Muscle of leg (tissue), 16 donors: ENCODE measurements around the gene MAL. TPM values are rescaled to one million over a fixed set of nuclear protein-coding genes. Genes with fewer than 3 reads are reported as not detected.

Experiments
- DNase-seq: peaks from one replicate; pipeline ENCODE4 v3.0.0; 2013
- H3K27ac ChIP-seq: one replicate; pipeline ENCODE4 v1.5.1; 2013; ENCODE audit warnings: mild to moderate bottlenecking, low read length, control low read depth
- H3K27me3 ChIP-seq: one replicate; pipeline ENCODE4 v1.6.1; 2013; ENCODE audit warnings: low read length; ENCODE audit not compliant: control insufficient read depth, insufficient read depth
- H3K36me3 ChIP-seq: one replicate; pipeline ENCODE4 v1.6.1; 2013; ENCODE audit warnings: low read length; ENCODE audit not compliant: control insufficient read depth, insufficient read depth
- H3K4me1 ChIP-seq: one replicate; pipeline ENCODE4 v1.6.1; 2013; ENCODE audit warnings: low read length; ENCODE audit not compliant: control insufficient read depth, insufficient read depth
- H3K4me3 ChIP-seq: one replicate; pipeline ENCODE4 v1.5.1; 2013; ENCODE audit warnings: low read length, control low read depth
- H3K9me3 ChIP-seq: replicated peaks from 2 replicates; pipeline ENCODE4 v1.6.1; 2013; ENCODE audit warnings: low read depth, low read length; ENCODE audit not compliant: control insufficient read depth
- WGBS: methylation state at CpG from one replicate; pipeline ENCODE4 v1.1.5; 2013; ENCODE audit warnings: missing lambda C conversion rate; ENCODE audit not compliant: insufficient coverage; 5-methylcytosine and 5-hydroxymethylcytosine counted together
- long read RNA-seq, 11 donors: transcript quantifications; one replicate each; lab custom pipeline, GENCODE V29; 2026
- polyA plus RNA-seq, 8 donors: library from polyadenylated mRNA; unstranded; fragments of 120-200 nt; gene quantifications; one replicate each; pipeline versions ENCODE4 v1.2.1 to v1.2.3, GENCODE V29; 2013; ENCODE audit warnings: inconsistent platforms in 1 of 8, low replicate concordance in 1 of 8; ENCODE audit not compliant: insufficient read length in 8 of 8, insufficient read depth in 1 of 8
- total RNA-seq: library from RNA; stranded (reverse); fragments of 120-200 nt; gene quantifications from one replicate; pipeline ENCODE4 v1.2.4, GENCODE V29; 2013

MAL gene
- total RNA-seq (2.4 TPM), polyA plus RNA-seq (10 to 100 TPM in 1 of 8 donors, 1 to 10 TPM in 7; 3.0 to 15.9 (median 3.4) TPM)
- long read RNA-seq, donor 1, partial matches to known transcripts = 0 of 1 reads
- long read RNA-seq, donor 1, other reads (novel, unspliced or antisense) = 0 of 1 reads
- long read RNA-seq, donor 2 = 0 reads
- long read RNA-seq, donor 3, partial matches to known transcripts = 0 of 1 reads
- long read RNA-seq, donor 3, other reads (novel, unspliced or antisense) = 0 of 1 reads
- long read RNA-seq, donor 4, partial matches to known transcripts = 0 of 1 reads
- long read RNA-seq, donor 4, other reads (novel, unspliced or antisense) = 0 of 1 reads
- long read RNA-seq, donor 5, partial matches to known transcripts = 8 of 9 reads
- long read RNA-seq, donor 5, other reads (novel, unspliced or antisense) = 0 of 9 reads
- long read RNA-seq, donor 6, partial matches to known transcripts = 0 of 4 reads
- long read RNA-seq, donor 6, other reads (novel, unspliced or antisense) = 0 of 4 reads
- long read RNA-seq, donor 7, partial matches to known transcripts = 0 of 1 reads
- long read RNA-seq, donor 7, other reads (novel, unspliced or antisense) = 0 of 1 reads
- long read RNA-seq, donor 8, partial matches to known transcripts = 0 of 3 reads
- long read RNA-seq, donor 8, other reads (novel, unspliced or antisense) = 0 of 3 reads
- long read RNA-seq, donor 9 = 0 reads
- long read RNA-seq, donor 10, partial matches to known transcripts = 0 of 1 reads
- long read RNA-seq, donor 10, other reads (novel, unspliced or antisense) = 0 of 1 reads
- long read RNA-seq, donor 11, partial matches to known transcripts = 0 of 1 reads
- long read RNA-seq, donor 11, other reads (novel, unspliced or antisense) = 0 of 1 reads

GRCh38 chr2:95025406-95026319 is at the start of gene MAL:
MAL (plus strand) TSS chr2:95025708; CDS start chr2:95025793, 85 bp downstream.
- Histone ChIP-seq H3K9me3 (no peaks in the 10 kb centered on the region), H3K27me3 (peaks cover 88% of the 10 kb centered on the region), H3K27ac (no peak within 1 kb of the TSS), H3K4me3 (peak within 1 kb of the TSS; percentile 22), H3K4me1 (peaks cover 28% of the 10 kb centered on the region), H3K36me3 (no peaks in the 10 kb centered on the region)
- peak; percentile 17 for DNase-seq
- under 1% methylated on average over 78 of the region's 81 CpGs for WGBS

- no peaks in the 10 kb centered on the region for H3K9me3 ChIP-seq
- 57% methylated on average over 2 of the region's 4 CpGs for WGBS
- H3K4me1 ChIP-seq = no peaks in the 10 kb centered on the region
- peaks cover 2% of the 10 kb centered on the region for H3K27me3 ChIP-seq
- no peaks in the 10 kb centered on the region for H3K36me3 ChIP-seq
- no peak overlapping the region for H3K4me3 ChIP-seq
- no peak for DNase-seq
- H3K27ac ChIP-seq = no peak overlapping the region
Observed at GRCh38 chr2:94977826-94978225, 47.7 kb upstream of the MAL start.

GRCh38 chr2:94978917-94979316 is 46.6 kb upstream of the MAL start:
- no peak for DNase-seq
- no peaks in the 10 kb centered on the region for H3K36me3 ChIP-seq
- no peaks in the 10 kb centered on the region for H3K9me3 ChIP-seq
- WGBS = no CpG with 5 or more reads among the region's 3 CpGs
- no peaks in the 10 kb centered on the region for H3K4me1 ChIP-seq
- H3K27ac ChIP-seq = no peak overlapping the region
- peaks cover 2% of the 10 kb centered on the region for H3K27me3 ChIP-seq
- H3K4me3 ChIP-seq = no peak overlapping the region

GRCh38 chr2:94979406-94980375 is 45.8 kb upstream of the MAL start:
- DNase-seq = no peak
- H3K36me3 ChIP-seq = no peaks in the 10 kb centered on the region
- H3K4me3 ChIP-seq = no peak overlapping the region
- peaks cover 2% of the 10 kb centered on the region for H3K27me3 ChIP-seq
- 82% methylated on average over 7 of the region's 10 CpGs for WGBS
- H3K4me1 ChIP-seq = no peaks in the 10 kb centered on the region
- no peaks in the 10 kb centered on the region for H3K9me3 ChIP-seq
- H3K27ac ChIP-seq = no peak overlapping the region

GRCh38 chr2:94980406-94980805 is 45.1 kb upstream of the MAL start:
- Histone ChIP-seq H3K4me3 (no peak overlapping the region), H3K4me1 (no peaks in the 10 kb centered on the region), H3K27ac (no peak overlapping the region), H3K27me3 (peaks cover 7% of the 10 kb centered on the region), H3K36me3 (no peaks in the 10 kb centered on the region), H3K9me3 (no peaks in the 10 kb centered on the region)
- no peak for DNase-seq
- WGBS = 81% methylated on average over 10 of the region's 15 CpGs

GRCh38 chr2:94982156-94982555 is 43.4 kb upstream of the MAL start:
- H3K4me3 ChIP-seq = no peak overlapping the region
- H3K36me3 ChIP-seq = no peaks in the 10 kb centered on the region
- H3K4me1 ChIP-seq = no peaks in the 10 kb centered on the region
- 23% methylated on average over 2 of the region's 6 CpGs for WGBS
- H3K9me3 ChIP-seq = no peaks in the 10 kb centered on the region
- no peak overlapping the region for H3K27ac ChIP-seq
- peaks cover 11% of the 10 kb centered on the region for H3K27me3 ChIP-seq
- DNase-seq = no peak

GRCh38 chr2:94982675-94983074 is 42.8 kb upstream of the MAL start:
- 5% methylated on average over 3 of the region's 3 CpGs for WGBS
- DNase-seq = no peak
- no peaks in the 10 kb centered on the region for H3K36me3 ChIP-seq
- no peaks in the 10 kb centered on the region for H3K4me1 ChIP-seq
- no peak overlapping the region for H3K27ac ChIP-seq
- H3K9me3 ChIP-seq = no peaks in the 10 kb centered on the region
- H3K27me3 ChIP-seq = peaks cover 9% of the 10 kb centered on the region
- H3K4me3 ChIP-seq = no peak overlapping the region

- H3K9me3 ChIP-seq = no peaks in the 10 kb centered on the region
- WGBS = 41% methylated on average over 9 of the region's 9 CpGs
- no peak for DNase-seq
- H3K36me3 ChIP-seq = no peaks in the 10 kb centered on the region
- no peaks in the 10 kb centered on the region for H3K4me1 ChIP-seq
- no peak overlapping the region for H3K4me3 ChIP-seq
- no peak overlapping the region for H3K27ac ChIP-seq
- peaks cover 9% of the 10 kb centered on the region for H3K27me3 ChIP-seq
Observed at GRCh38 chr2:94984964-94985575, 40.4 kb upstream of the MAL start.
